ENCODE data around the gene GULP1. TPM values are rescaled to one million over a fixed set of nuclear protein-coding genes. Genes with fewer than 3 reads are reported as not detected.

The GULP1 gene
- total RNA-seq, 1 donor from 2014 or later, result 39.4 TPM

GRCh38 chr2:188251034-188251433 lies 40.6 kb upstream of the GULP1 start:
- H3K27me3 ChIP-seq (ENCODE audit: insufficient read depth, low read length), result no peaks in the 10 kb centered on the region
- H3K4me1 ChIP-seq (ENCODE audit: insufficient read depth, low read length), result no peaks in the 10 kb centered on the region
- H3K4me3 Mint-ChIP-seq (ENCODE audit: unreplicated experiment), result no peak overlapping the region
- DNase-seq (ENCODE audit: low read depth) (no peak), FAIRE-seq (no peak)
- H3K36me3 Mint-ChIP-seq (ENCODE audit: low read depth, unreplicated experiment), result no peaks in the 10 kb centered on the region
- no peak overlapping the region for H3K27ac Mint-ChIP-seq (ENCODE audit: unreplicated experiment)
- no peaks in the 10 kb centered on the region for H3K36me3 ChIP-seq (ENCODE audit: insufficient read depth, low read length)
- H3K4me3 ChIP-seq (ENCODE audit: insufficient read depth, low read depth, low read length), result no peak overlapping the region
- no peak for TF ChIP-seq EZH2 (IDR thresholded peaks at IDR 0.05; ENCODE audit: insufficient read depth, low read length)
- TF ChIP-seq CTCF (IDR thresholded peaks at IDR 0.05; ENCODE audit: insufficient read depth, low read depth, low read length), result no peak
- H3K4me1 Mint-ChIP-seq (ENCODE audit: low read depth, unreplicated experiment), result peaks cover 3% of the 10 kb centered on the region
- H3K79me2 ChIP-seq (ENCODE audit: insufficient read depth, low read length), result no peaks in the 10 kb centered on the region
- H3K9me3 Mint-ChIP-seq (ENCODE audit: unreplicated experiment), result peaks cover 2% of the 10 kb centered on the region
- no peaks in the 10 kb centered on the region for H4K20me1 ChIP-seq (ENCODE audit: insufficient read depth, low read length)
- H3K9ac ChIP-seq (ENCODE audit: low read length), result no peak overlapping the region
- H3K27ac ChIP-seq (ENCODE audit: low read depth, low read length), result no peak overlapping the region
- no peak overlapping the region for H2AFZ ChIP-seq (ENCODE audit: low read depth, low read length)
- H3K9me3 ChIP-seq (ENCODE audit: insufficient read depth, low read depth, low read length), result no peaks in the 10 kb centered on the region
- no peak overlapping the region for H3K4me2 ChIP-seq (ENCODE audit: low read length)
- H3K27me3 Mint-ChIP-seq (ENCODE audit: low read depth, unreplicated experiment), result no peaks in the 10 kb centered on the region

GRCh38 chr2:188256420-188256819 lies 35.3 kb upstream of the GULP1 start:
- FAIRE-seq, result no peak
- H3K36me3 Mint-ChIP-seq (ENCODE audit: low read depth, unreplicated experiment), result no peaks in the 10 kb centered on the region
- H3K27ac Mint-ChIP-seq (ENCODE audit: unreplicated experiment), result no peak overlapping the region

More at GRCh38 chr2:188256420-188256819, 35.3 kb upstream of the GULP1 start:
- Histone ChIP-seq H3K27ac (ENCODE audit: low read depth, low read length) (no peak overlapping the region), H4K20me1 (ENCODE audit: insufficient read depth, low read length) (no peaks in the 10 kb centered on the region), H3K4me2 (ENCODE audit: low read length) (no peak overlapping the region), H3K4me3 (ENCODE audit: insufficient read depth, low read depth, low read length) (no peak overlapping the region), H3K9ac (ENCODE audit: low read length) (no peak overlapping the region), H3K4me1 (ENCODE audit: insufficient read depth, low read length) (no peaks in the 10 kb centered on the region), H3K9me3 (ENCODE audit: insufficient read depth, low read depth, low read length) (no peaks in the 10 kb centered on the region), H3K79me2 (ENCODE audit: insufficient read depth, low read length) (no peaks in the 10 kb centered on the region), H3K27me3 (ENCODE audit: insufficient read depth, low read length) (no peaks in the 10 kb centered on the region), H2AFZ (ENCODE audit: low read depth, low read length) (no peak overlapping the region), H3K36me3 (ENCODE audit: insufficient read depth, low read length) (no peaks in the 10 kb centered on the region)
- Mint-ChIP-seq H3K4me3 (ENCODE audit: unreplicated experiment) (no peak overlapping the region), H3K9me3 (ENCODE audit: unreplicated experiment) (peaks cover 2% of the 10 kb centered on the region), H3K4me1 (ENCODE audit: low read depth, unreplicated experiment) (no peaks in the 10 kb centered on the region), H3K27me3 (ENCODE audit: low read depth, unreplicated experiment) (no peaks in the 10 kb centered on the region)
- no peak for DNase-seq (ENCODE audit: low read depth)
- no peak for TF ChIP-seq EZH2 (IDR thresholded peaks at IDR 0.05; ENCODE audit: insufficient read depth, low read length)
- no peak for TF ChIP-seq CTCF (IDR thresholded peaks at IDR 0.05; ENCODE audit: insufficient read depth, low read depth, low read length)

Measured in astrocyte (in vitro differentiated cells and primary cell).